Progenitor cell of endocrine pancreas (in vitro differentiated cells): ENCODE results near the gene ITIH4. TPM values are rescaled to one million over a fixed set of nuclear protein-coding genes. Genes with fewer than 3 reads are reported as not detected.

Experiments
- DNase-seq: peaks from one replicate; pipeline ENCODE4 v3.0.0; 2021; ENCODE audit warnings: low spot score; ENCODE audit not compliant: unreplicated experiment
- H3K27ac Mint-ChIP-seq: 2 replicates; pipeline ENCODE4 v1.8.0; 2021; ENCODE audit warnings: mild to moderate bottlenecking, moderate library complexity, mixed read lengths
- H3K27me3 Mint-ChIP-seq: 2 replicates; pipeline ENCODE4 v1.8.0; 2021; ENCODE audit warnings: mixed read lengths
- H3K36me3 Mint-ChIP-seq: 2 replicates; pipeline ENCODE4 v1.8.0; 2022; ENCODE audit warnings: mixed read lengths; ENCODE audit not compliant: insufficient read depth
- H3K4me1 Mint-ChIP-seq: 2 replicates; pipeline ENCODE4 v1.8.0; 2021; ENCODE audit warnings: low read depth, mixed read lengths
- H3K4me3 Mint-ChIP-seq: 2 replicates; pipeline ENCODE4 v1.8.0; 2021; ENCODE audit warnings: low read depth, mild to moderate bottlenecking, moderate library complexity, mixed read lengths
- H3K9me3 Mint-ChIP-seq: 2 replicates; pipeline ENCODE4 v1.8.0; 2021; ENCODE audit warnings: low read depth, mixed read lengths
- total RNA-seq: library from RNA; stranded (reverse); gene quantifications from 2 replicates; pipeline ENCODE4 v1.2.1, GENCODE V29; 2021
- TF ChIP-seq, protein P1 (sequence below): fragments of 200-600 bp; sonication (generic); IDR thresholded peaks from one replicate; pipeline ENCODE4 v1.5.0; 2021; ENCODE audit warnings: antibody characterized with exemption, mild to moderate bottlenecking; ENCODE audit not compliant: unreplicated experiment

The ITIH4 gene
- total RNA-seq, 1 donor from 2014 or later, result 9.7 TPM

DNA sequence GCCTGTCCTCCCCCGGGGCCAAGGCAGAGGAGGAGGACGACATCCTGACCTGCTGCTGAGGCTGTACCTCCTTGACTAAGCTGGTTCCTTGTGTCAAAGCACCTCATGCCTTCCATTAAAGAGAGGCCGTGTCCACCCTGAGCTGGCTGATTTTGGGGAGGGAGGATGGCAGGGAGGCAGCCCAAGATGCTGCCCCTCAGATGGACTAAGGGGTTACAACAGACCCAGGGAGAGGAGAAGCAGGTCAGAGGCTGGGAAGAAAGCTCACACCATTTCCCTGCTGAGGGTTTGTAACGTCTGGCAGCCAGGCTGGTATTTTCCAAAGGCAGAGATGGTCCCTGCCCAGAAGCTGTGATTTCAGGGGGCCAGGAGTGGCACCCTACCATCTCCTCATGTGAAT, 38.5 kb downstream of the ITIH4 start:
- Mint-ChIP-seq H3K4me3 (no peak overlapping the region), H3K27ac (no peak overlapping the region), H3K36me3 (no peaks in the 10 kb centered on the region), H3K27me3 (peaks cover 3% of the 10 kb centered on the region), H3K9me3 (no peaks in the 10 kb centered on the region), H3K4me1 (peaks cover 7% of the 10 kb centered on the region)
- TF ChIP-seq, protein P1, sequence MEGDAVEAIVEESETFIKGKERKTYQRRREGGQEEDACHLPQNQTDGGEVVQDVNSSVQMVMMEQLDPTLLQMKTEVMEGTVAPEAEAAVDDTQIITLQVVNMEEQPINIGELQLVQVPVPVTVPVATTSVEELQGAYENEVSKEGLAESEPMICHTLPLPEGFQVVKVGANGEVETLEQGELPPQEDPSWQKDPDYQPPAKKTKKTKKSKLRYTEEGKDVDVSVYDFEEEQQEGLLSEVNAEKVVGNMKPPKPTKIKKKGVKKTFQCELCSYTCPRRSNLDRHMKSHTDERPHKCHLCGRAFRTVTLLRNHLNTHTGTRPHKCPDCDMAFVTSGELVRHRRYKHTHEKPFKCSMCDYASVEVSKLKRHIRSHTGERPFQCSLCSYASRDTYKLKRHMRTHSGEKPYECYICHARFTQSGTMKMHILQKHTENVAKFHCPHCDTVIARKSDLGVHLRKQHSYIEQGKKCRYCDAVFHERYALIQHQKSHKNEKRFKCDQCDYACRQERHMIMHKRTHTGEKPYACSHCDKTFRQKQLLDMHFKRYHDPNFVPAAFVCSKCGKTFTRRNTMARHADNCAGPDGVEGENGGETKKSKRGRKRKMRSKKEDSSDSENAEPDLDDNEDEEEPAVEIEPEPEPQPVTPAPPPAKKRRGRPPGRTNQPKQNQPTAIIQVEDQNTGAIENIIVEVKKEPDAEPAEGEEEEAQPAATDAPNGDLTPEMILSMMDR, result no peak
- DNase-seq, result no peak

DNA sequence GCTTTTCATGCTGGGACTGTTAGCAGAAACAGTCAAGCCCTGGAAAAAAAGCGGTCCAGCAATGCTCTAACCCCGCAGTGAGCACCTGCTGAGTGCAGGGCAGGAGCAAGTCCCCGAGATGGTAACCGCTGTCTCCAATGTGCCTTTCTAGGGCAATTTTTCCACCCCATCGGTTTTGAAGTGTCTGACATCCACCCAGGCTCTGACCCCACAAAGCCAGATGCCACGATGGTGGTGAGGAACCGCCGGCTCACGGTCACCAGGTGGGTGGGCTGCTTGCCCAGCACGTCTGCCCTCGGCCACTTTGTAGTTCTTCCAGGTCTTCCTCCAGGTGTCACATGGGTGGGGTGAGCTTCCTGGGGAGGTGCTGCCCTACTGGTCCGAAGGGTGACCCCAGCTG, 39.1 kb downstream of the ITIH4 start:
- DNase-seq, result no peak
- Mint-ChIP-seq H3K4me3 (no peak overlapping the region), H3K36me3 (no peaks in the 10 kb centered on the region), H3K9me3 (no peaks in the 10 kb centered on the region), H3K27me3 (peaks cover 3% of the 10 kb centered on the region), H3K4me1 (peaks cover 10% of the 10 kb centered on the region), H3K27ac (no peak overlapping the region)
- TF ChIP-seq, protein P1, result no peak

DNA sequence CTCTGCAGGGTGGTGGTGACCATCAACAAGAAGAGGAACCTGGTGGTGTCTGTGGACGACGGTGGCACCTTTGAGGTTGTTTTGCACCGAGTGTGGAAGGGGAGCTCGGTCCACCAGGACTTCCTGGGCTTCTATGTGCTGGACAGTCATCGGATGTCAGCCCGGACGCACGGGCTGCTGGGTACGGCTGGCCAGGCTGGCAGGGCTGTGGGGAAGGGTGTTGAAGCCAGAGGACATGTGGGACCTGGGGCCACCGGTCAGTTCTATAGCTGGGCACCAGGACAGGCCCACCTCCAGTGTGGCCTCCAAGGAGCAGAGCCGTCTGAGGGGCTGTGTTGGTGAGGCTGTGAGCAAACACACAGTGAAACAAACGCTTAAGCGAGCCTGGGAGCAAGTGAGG, 39.7 kb downstream of the ITIH4 start:
- Mint-ChIP-seq H3K27ac (no peak overlapping the region), H3K36me3 (no peaks in the 10 kb centered on the region), H3K4me3 (no peak overlapping the region), H3K4me1 (peaks cover 10% of the 10 kb centered on the region), H3K27me3 (peaks cover 3% of the 10 kb centered on the region), H3K9me3 (no peaks in the 10 kb centered on the region)
- no peak for DNase-seq
- TF ChIP-seq, protein P1, result no peak

DNA sequence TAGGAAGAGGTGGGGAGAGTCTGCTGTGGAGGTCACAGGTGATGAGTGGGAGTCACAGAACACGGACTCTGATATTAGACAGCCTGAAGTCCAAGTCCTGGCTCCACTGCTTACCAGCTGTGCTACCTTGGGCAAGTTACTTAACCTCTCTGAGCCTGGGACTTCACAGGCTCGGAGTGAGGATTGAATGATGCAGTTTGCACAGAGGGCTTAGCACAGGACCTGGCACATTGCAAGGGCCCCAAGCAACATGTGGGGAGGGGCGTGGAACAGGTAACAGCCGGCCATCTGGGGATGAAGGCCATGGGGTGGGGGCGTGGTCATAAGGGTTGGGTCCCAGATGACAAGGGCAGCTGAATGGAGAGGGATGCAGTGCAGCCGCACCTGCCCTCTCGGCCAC, 40.1 kb downstream of the ITIH4 start:
- Mint-ChIP-seq H3K27ac (no peak overlapping the region), H3K4me1 (peaks cover 10% of the 10 kb centered on the region), H3K9me3 (no peaks in the 10 kb centered on the region), H3K36me3 (no peaks in the 10 kb centered on the region), H3K4me3 (no peak overlapping the region), H3K27me3 (peaks cover 3% of the 10 kb centered on the region)
- no peak for DNase-seq
- TF ChIP-seq, protein P1, result no peak

DNA sequence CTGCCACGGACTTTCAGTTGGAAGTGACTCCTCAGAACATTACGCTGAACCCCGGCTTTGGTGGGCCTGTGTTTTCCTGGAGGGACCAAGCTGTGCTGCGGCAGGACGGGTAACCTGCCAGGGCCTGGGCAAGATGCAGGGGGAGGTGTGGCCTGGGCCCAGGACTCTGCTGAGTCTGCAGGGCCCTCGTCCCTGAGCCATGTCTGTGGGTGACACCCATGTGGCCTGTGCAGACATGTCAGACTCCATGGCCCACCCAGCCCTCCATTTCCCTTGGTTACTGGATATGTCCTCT, 40.8 kb downstream of the ITIH4 start:
- H3K4me3 Mint-ChIP-seq, result no peak overlapping the region
- H3K27me3 Mint-ChIP-seq, result peaks cover 3% of the 10 kb centered on the region
- no peaks in the 10 kb centered on the region for H3K9me3 Mint-ChIP-seq
- no peaks in the 10 kb centered on the region for H3K36me3 Mint-ChIP-seq
- DNase-seq, result no peak
- TF ChIP-seq, protein P1, result no peak
- H3K4me1 Mint-ChIP-seq, result peaks cover 10% of the 10 kb centered on the region
- no peak overlapping the region for H3K27ac Mint-ChIP-seq
